ENCODE results near the gene MCTP1.

- TF ChIP-seq JUND (IDR thresholded peaks at IDR 0.05; ENCODE audit: low read length) (no peak), FOSL1 (IDR thresholded peaks at IDR 0.05; ENCODE audit: insufficient read depth, low read depth, low read length) (no peak)
- TF ChIP-seq, protein P1, sequence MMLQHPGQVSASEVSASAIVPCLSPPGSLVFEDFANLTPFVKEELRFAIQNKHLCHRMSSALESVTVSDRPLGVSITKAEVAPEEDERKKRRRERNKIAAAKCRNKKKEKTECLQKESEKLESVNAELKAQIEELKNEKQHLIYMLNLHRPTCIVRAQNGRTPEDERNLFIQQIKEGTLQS (IDR thresholded peaks at IDR 0.05; ENCODE audit: insufficient read depth, low read depth, low read length): no peak
These were observed 476.4 kb downstream of the MCTP1 start for GRCh38 chr5:94808497-94808896.

All from H1 (cell line).